ENCODE measurements around the gene LENG8.
A peak's percentile ranks its signal among the peaks of the same experiment; 100 is the strongest.

- no peak for TF ChIP-seq CTCF (conservative IDR thresholded peaks at IDR 0.05; ENCODE audit: low read depth in 2 of 2)
- TF ChIP-seq CREB1 (CRISPR knock-in tag; IDR thresholded peaks at IDR 0.05; ENCODE audit: low read depth) = no peak
- no peak for TF ChIP-seq POLR2AphosphoS5 (IDR thresholded peaks at IDR 0.05; ENCODE audit: low read depth)
- TF ChIP-seq EZH2 (IDR thresholded peaks at IDR 0.05; ENCODE audit: low read depth, unreplicated experiment) = peak; percentile 11
- no peak for TF ChIP-seq JUNB (IDR thresholded peaks at IDR 0.05; ENCODE audit: unreplicated experiment)
- TF ChIP-seq REST (IDR thresholded peaks at IDR 0.05; ENCODE audit: unreplicated experiment) = no peak
- no peak for TF ChIP-seq ETS1 (IDR thresholded peaks at IDR 0.05)
Observed at GRCh38 chr19:54470991-54471782, 22.2 kb downstream of the LENG8 start.

Data from GM23338 (cell line).